Osteoblast (primary cell): Measurements from ENCODE around the gene IPP. TPM values are rescaled to one million over a fixed set of nuclear protein-coding genes. Genes with fewer than 3 reads are reported as not detected.
"Not testable (repeated sequence)": the region's sequence is repeated elsewhere in the genome, so short reads cannot be mapped to it uniquely, and the experiment has no call there.

Source experiments
- DNase-seq: peaks from one replicate; pipeline ENCODE4 v3.0.0; 2011; ENCODE audit warnings: low spot score, mixed read lengths; ENCODE audit not compliant: insufficient read length; ENCODE audit errors: missing footprints
- H2AFZ ChIP-seq: 2 replicates; pipeline ENCODE4 v1.6.0; 2011; ENCODE audit warnings: mild to moderate bottlenecking, low read length
- H3K27ac ChIP-seq: 2 replicates; pipeline ENCODE4 v1.5.1; 2011; ENCODE audit warnings: mild to moderate bottlenecking, low read depth, low read length, moderate library complexity
- H3K27me3 ChIP-seq: 2 replicates; pipeline ENCODE4 v1.6.0; 2012; ENCODE audit warnings: mild to moderate bottlenecking, control low read depth, inconsistent platforms, low read length, moderate library complexity; ENCODE audit not compliant: insufficient read depth
- H3K36me3 ChIP-seq: 2 replicates; pipeline ENCODE4 v1.5.1; 2011; ENCODE audit warnings: mild to moderate bottlenecking, low read length, control low read depth, moderate library complexity; ENCODE audit not compliant: insufficient read depth
- H3K4me1 ChIP-seq: 2 replicates; pipeline ENCODE4 v1.5.1; 2011; ENCODE audit warnings: mild to moderate bottlenecking, low read length, control low read depth, moderate library complexity; ENCODE audit not compliant: insufficient read depth
- H3K4me2 ChIP-seq: 2 replicates; pipeline ENCODE4 v1.6.0; 2011; ENCODE audit warnings: mild to moderate bottlenecking, low read length; ENCODE audit not compliant: insufficient read depth
- H3K4me3 ChIP-seq: fragments of 200-600 bp; sonication (generic); 3 replicates; pipeline ENCODE4 v1.5.1; 2012; ENCODE audit warnings: mild to moderate bottlenecking, low read length, inconsistent platforms; ENCODE audit not compliant: insufficient read depth
- H3K79me2 ChIP-seq: 2 replicates; pipeline ENCODE4 v1.6.0; 2012; ENCODE audit warnings: mild to moderate bottlenecking, low read length, control low read depth, inconsistent platforms; ENCODE audit not compliant: insufficient read depth
- H3K9me3 ChIP-seq: 2 replicates; pipeline ENCODE4 v1.5.1; 2011; ENCODE audit warnings: low read depth, low read length, control low read depth
- H4K20me1 ChIP-seq: 2 replicates; pipeline ENCODE4 v1.6.0; 2012; ENCODE audit warnings: mild to moderate bottlenecking, low read length, control low read depth; ENCODE audit not compliant: insufficient read depth
- CTCF ChIP-seq: IDR thresholded peaks from 2 replicates; pipeline ENCODE4 v1.5.1; 2011; ENCODE audit warnings: mild to moderate bottlenecking, low read depth, low read length, moderate library complexity; ENCODE audit errors: extremely low read depth
- total RNA-seq: library from RNA; depleted of rRNA; stranded (reverse); fragments of >200 nt; gene quantifications from 2 replicates; pipeline ENCODE4 v1.2.3, GENCODE V29; 2012

IPP gene
- total RNA-seq, 1 donor = 14.1 TPM

GRCh38 chr1:45752441-45753052, 2.1 kb upstream of the IPP start:
- TF ChIP-seq CTCF = no peak
- Histone ChIP-seq H3K36me3 (no peaks in the 10 kb centered on the region), H4K20me1 (no peaks in the 10 kb centered on the region), H3K4me2 (no peak overlapping the region), H3K4me1 (peaks cover 4% of the 10 kb centered on the region), H2AFZ (peak overlapping the region; percentile 71), H3K4me3 (no peak overlapping the region), H3K79me2 (peaks cover 17% of the 10 kb centered on the region), H3K27ac (no peak overlapping the region), H3K9me3 (no peaks in the 10 kb centered on the region), H3K27me3 (peaks cover under 1% of the 10 kb centered on the region)
- no peak for DNase-seq

- no peak overlapping the region for H3K4me3 ChIP-seq
- H3K4me2 ChIP-seq = no peak overlapping the region
- peak overlapping the region; percentile 71 for H2AFZ ChIP-seq
Observed at GRCh38 chr1:45752014-45752413, 1.6 kb upstream of the IPP start.

DNA sequence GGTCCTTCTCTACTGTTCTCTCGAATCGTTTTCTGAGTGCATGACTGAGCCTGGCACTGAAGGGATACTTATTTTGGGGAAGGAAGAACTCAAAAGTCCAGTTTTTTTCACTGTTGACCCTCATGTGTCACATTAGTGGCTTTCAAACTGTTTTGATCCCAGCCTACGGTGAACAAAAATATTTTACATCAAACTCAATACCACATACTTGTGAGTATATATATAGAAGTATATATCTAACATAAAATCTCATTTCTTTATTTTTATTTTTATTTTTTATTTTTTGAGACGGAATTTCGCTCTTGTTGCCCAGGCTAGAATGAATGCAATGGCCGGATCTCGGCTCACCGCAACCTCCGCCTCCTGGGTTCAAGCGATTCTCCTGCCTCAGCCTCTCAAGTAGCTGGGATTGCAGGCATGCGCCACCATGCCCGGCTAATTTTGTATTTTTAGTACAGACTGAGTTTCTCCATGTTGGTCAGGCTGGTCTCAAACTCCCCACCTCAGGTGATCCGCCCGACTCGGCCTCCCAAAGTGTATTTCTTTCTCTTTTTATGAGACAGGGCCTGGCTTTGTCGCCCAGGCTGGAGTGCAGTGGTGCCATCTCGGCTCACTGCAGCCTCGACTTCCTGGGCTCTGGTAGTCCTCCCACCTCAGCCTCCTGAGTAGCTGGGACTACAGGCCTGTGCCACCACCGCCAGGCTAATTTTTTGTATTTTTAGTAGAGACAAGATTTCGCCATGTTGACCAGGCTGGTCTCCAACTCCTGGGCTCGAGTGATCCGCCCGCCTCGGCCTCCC, 786 bp upstream of the IPP start:
- H3K79me2 ChIP-seq = peaks cover 17% of the 10 kb centered on the region
- H3K9me3 ChIP-seq, H3K4me1 ChIP-seq, H3K36me3 ChIP-seq, H3K27me3 ChIP-seq, H4K20me1 ChIP-seq, DNase-seq: not testable (repeated sequence)
- H3K4me2 ChIP-seq = peak overlapping the region; percentile 91
- peak overlapping the region; percentile 95 for H3K27ac ChIP-seq
- peak overlapping the region; percentile 100 for H2AFZ ChIP-seq
- H3K4me3 ChIP-seq = peak overlapping the region; percentile 83

More at GRCh38 chr1:45752014-45752413, 1.6 kb upstream of the IPP start:
- H3K79me2 ChIP-seq = peaks cover 17% of the 10 kb centered on the region
- no peak for TF ChIP-seq CTCF
- peaks cover 4% of the 10 kb centered on the region for H3K4me1 ChIP-seq
- DNase-seq = no peak
- no peaks in the 10 kb centered on the region for H3K9me3 ChIP-seq
- no peak overlapping the region for H3K27ac ChIP-seq
- no peaks in the 10 kb centered on the region for H3K36me3 ChIP-seq
- H3K27me3 ChIP-seq = no peaks in the 10 kb centered on the region
- H4K20me1 ChIP-seq = no peaks in the 10 kb centered on the region

DNA sequence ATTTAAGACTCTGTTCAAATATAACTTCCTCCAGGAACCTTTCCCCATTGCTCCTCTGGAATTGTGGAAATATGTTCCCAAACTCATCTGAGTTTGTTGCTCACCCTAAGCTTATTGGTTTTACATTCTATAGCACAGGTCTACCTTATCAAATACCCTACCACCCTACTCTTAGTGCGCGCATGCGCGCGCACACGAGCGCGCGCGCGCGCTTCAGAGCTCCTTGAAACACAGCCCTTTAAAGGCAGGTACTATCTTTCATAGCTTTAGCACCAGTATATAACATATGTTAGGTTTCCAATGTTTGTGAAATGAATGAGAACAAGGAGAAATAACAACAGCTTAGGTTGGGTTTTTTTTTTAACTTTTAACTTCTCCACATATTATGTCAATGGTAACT, 3.5 kb downstream of the IPP start:
- peak overlapping the region; percentile 17 for H3K4me3 ChIP-seq
- no peak overlapping the region for H3K27ac ChIP-seq
- peaks cover 17% of the 10 kb centered on the region for H3K79me2 ChIP-seq

GRCh38 chr1:45739641-45740156, 10.8 kb downstream of the IPP start:
- H3K4me3 ChIP-seq, H4K20me1 ChIP-seq, H3K27ac ChIP-seq, H3K27me3 ChIP-seq, H3K4me2 ChIP-seq, H3K79me2 ChIP-seq, H3K4me1 ChIP-seq, DNase-seq, H3K9me3 ChIP-seq, H2AFZ ChIP-seq, H3K36me3 ChIP-seq: not testable (repeated sequence)

More for the DNA sequence above, 3.5 kb downstream of the IPP start:
- Histone ChIP-seq H3K4me2 (peak overlapping the region; percentile 42), H3K9me3 (no peaks in the 10 kb centered on the region), H4K20me1 (no peaks in the 10 kb centered on the region), H3K27me3 (no peaks in the 10 kb centered on the region), H3K36me3 (peaks cover 3% of the 10 kb centered on the region), H2AFZ (no peak overlapping the region), H3K4me1 (peaks cover 4% of the 10 kb centered on the region)
- no peak for TF ChIP-seq CTCF
- no peak for DNase-seq
